ENCODE results near the gene AGAP1.

DNA sequence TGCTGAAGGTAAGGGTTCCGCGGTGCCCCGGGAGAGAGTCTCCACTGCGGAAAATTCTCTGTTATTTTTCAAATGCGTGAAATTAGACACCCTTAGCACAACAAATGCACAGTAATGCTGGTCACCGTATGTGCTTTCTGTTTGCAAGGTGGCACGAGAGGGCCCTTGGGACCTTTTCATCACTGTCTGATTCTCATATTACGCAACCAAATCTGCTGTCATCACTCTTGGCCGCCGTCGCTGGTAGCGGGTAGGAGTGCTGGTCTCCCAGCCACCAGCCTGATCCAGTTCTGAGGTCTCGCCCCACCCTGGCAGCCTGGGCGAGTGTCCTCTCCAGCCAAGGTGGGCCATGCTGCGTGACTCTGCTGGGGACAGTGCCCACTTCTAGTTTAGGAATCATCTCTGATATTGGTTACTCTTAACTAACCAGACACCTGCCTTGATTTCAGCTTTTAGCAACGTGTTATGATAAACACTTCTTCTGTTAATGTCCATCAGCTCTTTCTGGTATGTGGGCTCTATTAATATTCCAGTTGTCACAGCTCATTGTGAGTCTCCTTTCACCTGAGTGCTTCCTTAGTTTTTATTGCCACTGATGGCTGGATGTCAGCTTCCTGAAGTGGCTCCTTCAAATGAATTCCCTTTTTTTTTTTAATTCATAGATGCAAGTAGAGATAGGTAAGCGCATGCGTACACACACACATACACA lies 474.9 kb downstream of the AGAP1 start:
- no peak for TF ChIP-seq POLR2A (IDR thresholded peaks at IDR 0.05; ENCODE audit: low read depth, low read length)
- no peak for TF ChIP-seq POLR2AphosphoS5 (IDR thresholded peaks at IDR 0.05; ENCODE audit: low read depth, low read length)

All from GM12892 (cell line).